ENCODE data around the gene MLLT10. TPM values are rescaled to one million over a fixed set of nuclear protein-coding genes. Genes with fewer than 3 reads are reported as not detected.
A peak's percentile ranks its signal among the peaks of the same experiment; 100 is the strongest.

MLLT10 gene
- total and polyA plus RNA-seq, 10 of the 15 experiments (the other 5 are each of a cell fraction or from before 2014, with no cell fraction given), result 8.7 to 61.1 (median 28.5) TPM

DNA sequence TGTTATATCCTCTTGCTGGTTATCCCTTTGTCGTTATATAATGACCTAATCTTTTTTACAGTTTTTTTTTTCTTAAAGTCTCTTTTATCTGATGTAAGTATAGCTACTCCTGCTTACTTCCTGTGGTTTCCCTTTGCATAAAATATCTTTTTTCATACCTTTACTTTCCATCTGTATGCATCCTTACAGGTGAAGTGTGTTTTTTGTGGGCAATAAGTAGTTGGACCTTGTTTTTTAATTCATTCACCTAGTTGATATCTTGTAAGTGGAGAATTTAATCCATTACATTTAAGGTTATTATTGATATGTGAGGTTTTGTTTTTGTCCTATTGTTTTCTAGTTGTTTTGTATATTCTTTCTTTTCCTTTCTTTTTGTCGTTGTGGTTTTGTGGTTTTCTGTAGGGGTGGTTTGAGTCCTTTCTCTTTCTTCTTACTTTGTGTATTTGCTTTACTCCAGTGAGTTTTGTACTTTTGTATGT lies 168.6 kb downstream of the MLLT10 start (continued):
- TF ChIP-seq, protein P1, sequence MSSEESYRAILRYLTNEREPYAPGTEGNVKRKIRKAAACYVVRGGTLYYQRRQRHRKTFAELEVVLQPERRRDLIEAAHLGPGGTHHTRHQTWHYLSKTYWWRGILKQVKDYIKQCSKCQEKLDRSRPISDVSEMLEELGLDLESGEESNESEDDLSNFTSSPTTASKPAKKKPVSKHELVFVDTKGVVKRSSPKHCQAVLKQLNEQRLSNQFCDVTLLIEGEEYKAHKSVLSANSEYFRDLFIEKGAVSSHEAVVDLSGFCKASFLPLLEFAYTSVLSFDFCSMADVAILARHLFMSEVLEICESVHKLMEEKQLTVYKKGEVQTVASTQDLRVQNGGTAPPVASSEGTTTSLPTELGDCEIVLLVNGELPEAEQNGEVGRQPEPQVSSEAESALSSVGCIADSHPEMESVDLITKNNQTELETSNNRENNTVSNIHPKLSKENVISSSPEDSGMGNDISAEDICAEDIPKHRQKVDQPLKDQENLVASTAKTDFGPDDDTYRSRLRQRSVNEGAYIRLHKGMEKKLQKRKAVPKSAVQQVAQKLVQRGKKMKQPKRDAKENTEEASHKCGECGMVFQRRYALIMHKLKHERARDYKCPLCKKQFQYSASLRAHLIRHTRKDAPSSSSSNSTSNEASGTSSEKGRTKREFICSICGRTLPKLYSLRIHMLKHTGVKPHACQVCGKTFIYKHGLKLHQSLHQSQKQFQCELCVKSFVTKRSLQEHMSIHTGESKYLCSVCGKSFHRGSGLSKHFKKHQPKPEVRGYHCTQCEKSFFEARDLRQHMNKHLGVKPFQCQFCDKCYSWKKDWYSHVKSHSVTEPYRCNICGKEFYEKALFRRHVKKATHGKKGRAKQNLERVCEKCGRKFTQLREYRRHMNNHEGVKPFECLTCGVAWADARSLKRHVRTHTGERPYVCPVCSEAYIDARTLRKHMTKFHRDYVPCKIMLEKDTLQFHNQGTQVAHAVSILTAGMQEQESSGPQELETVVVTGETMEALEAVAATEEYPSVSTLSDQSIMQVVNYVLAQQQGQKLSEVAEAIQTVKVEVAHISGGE (CRISPR knock-in tag; IDR thresholded peaks at IDR 0.05), result no peak
- TF ChIP-seq YBX1 (IDR thresholded peaks at IDR 0.05) (0 out of 2 replicates have a peak, but pooled peaks have one; percentile 32), PAX8 (IDR thresholded peaks at IDR 0.05) (no peak), SUPT20H (IDR thresholded peaks at IDR 0.05; ENCODE audit: borderline replicate concordance, control insufficient read depth, low read depth, low read length) (no peak), ZNF274 (IDR thresholded peaks at IDR 0.05; ENCODE audit: insufficient read depth, insufficient read length) (no peak), MAX (IDR thresholded peaks at IDR 0.05; ENCODE audit: low read depth, low read length) (no peak), NFIC (IDR thresholded peaks at IDR 0.05; ENCODE audit: low read depth, low read length) (peak; percentile 86), NBN (IDR thresholded peaks at IDR 0.05) (peak; percentile 80; the same call in 1 of the 2 replicates), IRF5 (IDR thresholded peaks at IDR 0.05; ENCODE audit: borderline replicate concordance) (peak; percentile 50), MTA2 (IDR thresholded peaks at IDR 0.05; ENCODE audit: low read depth) (peak; percentile 67), FOXK2 (IDR thresholded peaks at IDR 0.05) (no peak), ZSCAN29 (IDR thresholded peaks at IDR 0.05) (no peak), DPF2 (IDR thresholded peaks at IDR 0.05) (no peak), BMI1 (IDR thresholded peaks at IDR 0.05; ENCODE audit: borderline replicate concordance) (no peak), GABPA (IDR thresholded peaks at IDR 0.05; ENCODE audit: low read depth) (peak; percentile 33; the same call in 1 of the 2 replicates), ZNF384 (IDR thresholded peaks at IDR 0.05; ENCODE audit: borderline replicate concordance, low read depth, low read length) (0 out of 2 replicates have a peak, but pooled peaks have one; percentile 16), TCF12 (IDR thresholded peaks at IDR 0.05; ENCODE audit: low read depth, low read length) (no peak), NFYB (IDR thresholded peaks at IDR 0.05; ENCODE audit: insufficient read depth, low read depth, low read length) (no peak), SREBF1 (IDR thresholded peaks at IDR 0.05; ENCODE audit: low read length) (no peak)
- TF ChIP-seq, protein P2, sequence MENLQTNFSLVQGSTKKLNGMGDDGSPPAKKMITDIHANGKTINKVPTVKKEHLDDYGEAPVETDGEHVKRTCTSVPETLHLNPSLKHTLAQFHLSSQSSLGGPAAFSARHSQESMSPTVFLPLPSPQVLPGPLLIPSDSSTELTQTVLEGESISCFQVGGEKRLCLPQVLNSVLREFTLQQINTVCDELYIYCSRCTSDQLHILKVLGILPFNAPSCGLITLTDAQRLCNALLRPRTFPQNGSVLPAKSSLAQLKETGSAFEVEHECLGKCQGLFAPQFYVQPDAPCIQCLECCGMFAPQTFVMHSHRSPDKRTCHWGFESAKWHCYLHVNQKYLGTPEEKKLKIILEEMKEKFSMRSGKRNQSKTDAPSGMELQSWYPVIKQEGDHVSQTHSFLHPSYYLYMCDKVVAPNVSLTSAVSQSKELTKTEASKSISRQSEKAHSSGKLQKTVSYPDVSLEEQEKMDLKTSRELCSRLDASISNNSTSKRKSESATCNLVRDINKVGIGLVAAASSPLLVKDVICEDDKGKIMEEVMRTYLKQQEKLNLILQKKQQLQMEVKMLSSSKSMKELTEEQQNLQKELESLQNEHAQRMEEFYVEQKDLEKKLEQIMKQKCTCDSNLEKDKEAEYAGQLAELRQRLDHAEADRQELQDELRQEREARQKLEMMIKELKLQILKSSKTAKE (IDR thresholded peaks at IDR 0.05; ENCODE audit: low read depth, poor library complexity, severe bottlenecking), result peak; percentile 34
- TF ChIP-seq, protein P3, sequence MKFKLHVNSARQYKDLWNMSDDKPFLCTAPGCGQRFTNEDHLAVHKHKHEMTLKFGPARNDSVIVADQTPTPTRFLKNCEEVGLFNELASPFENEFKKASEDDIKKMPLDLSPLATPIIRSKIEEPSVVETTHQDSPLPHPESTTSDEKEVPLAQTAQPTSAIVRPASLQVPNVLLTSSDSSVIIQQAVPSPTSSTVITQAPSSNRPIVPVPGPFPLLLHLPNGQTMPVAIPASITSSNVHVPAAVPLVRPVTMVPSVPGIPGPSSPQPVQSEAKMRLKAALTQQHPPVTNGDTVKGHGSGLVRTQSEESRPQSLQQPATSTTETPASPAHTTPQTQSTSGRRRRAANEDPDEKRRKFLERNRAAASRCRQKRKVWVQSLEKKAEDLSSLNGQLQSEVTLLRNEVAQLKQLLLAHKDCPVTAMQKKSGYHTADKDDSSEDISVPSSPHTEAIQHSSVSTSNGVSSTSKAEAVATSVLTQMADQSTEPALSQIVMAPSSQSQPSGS (IDR thresholded peaks at IDR 0.05; ENCODE audit: low read length), result peak; percentile 68; the same call in 1 of the 2 replicates
- TF ChIP-seq, protein P4, sequence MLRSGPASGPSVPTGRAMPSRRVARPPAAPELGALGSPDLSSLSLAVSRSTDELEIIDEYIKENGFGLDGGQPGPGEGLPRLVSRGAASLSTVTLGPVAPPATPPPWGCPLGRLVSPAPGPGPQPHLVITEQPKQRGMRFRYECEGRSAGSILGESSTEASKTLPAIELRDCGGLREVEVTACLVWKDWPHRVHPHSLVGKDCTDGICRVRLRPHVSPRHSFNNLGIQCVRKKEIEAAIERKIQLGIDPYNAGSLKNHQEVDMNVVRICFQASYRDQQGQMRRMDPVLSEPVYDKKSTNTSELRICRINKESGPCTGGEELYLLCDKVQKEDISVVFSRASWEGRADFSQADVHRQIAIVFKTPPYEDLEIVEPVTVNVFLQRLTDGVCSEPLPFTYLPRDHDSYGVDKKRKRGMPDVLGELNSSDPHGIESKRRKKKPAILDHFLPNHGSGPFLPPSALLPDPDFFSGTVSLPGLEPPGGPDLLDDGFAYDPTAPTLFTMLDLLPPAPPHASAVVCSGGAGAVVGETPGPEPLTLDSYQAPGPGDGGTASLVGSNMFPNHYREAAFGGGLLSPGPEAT (IDR thresholded peaks at IDR 0.05; ENCODE audit: low read depth), result peak; percentile 74

All from GM12878 (cell line).